GM18517 (cell line): Measurements from ENCODE around the gene OR6P1.

Experiments
- ATAC-seq: cut with Tn5 transposase; IDR thresholded peaks from one replicate; pipeline ENCODE4 v1.9.1; 2021; ENCODE audit warnings: mild to moderate bottlenecking, moderate library complexity; ENCODE audit not compliant: unreplicated experiment

Gene OR6P1, protein sequence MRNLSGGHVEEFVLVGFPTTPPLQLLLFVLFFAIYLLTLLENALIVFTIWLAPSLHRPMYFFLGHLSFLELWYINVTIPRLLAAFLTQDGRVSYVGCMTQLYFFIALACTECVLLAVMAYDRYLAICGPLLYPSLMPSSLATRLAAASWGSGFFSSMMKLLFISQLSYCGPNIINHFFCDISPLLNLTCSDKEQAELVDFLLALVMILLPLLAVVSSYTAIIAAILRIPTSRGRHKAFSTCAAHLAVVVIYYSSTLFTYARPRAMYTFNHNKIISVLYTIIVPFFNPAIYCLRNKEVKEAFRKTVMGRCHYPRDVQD

DNA sequence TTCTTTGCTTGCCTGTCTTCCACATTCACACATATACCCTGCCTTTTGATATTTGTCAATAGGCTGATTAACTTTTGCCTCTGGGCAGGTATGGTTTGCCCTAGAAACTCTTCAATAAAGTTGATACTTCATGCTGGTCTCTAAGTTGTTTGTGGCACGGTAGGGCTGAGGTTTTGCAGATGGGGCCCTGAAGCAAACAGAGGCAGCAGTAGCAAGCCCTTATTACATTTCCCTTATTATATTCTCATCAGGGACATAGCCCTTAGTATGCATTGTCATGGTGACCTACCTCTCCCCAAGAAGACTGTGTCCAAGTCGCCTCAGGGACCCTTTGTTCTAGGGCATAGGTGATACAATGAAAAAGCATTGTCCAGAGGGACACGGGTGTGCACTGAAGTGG is at the start of gene OR6P1:
Gene OR6P1 (minus strand): TSS at position 101 of the 400 bp plus-strand sequence. CDS start 6,976 bp downstream, outside the sequence.
- no peak for ATAC-seq

- ATAC-seq = no peak
These were observed 43.4 kb upstream of the OR6P1 start for GRCh38 chr1:158613764-158614163.

- no peak for ATAC-seq
These were observed 41.5 kb upstream of the OR6P1 start for GRCh38 chr1:158611916-158612315.

DNA sequence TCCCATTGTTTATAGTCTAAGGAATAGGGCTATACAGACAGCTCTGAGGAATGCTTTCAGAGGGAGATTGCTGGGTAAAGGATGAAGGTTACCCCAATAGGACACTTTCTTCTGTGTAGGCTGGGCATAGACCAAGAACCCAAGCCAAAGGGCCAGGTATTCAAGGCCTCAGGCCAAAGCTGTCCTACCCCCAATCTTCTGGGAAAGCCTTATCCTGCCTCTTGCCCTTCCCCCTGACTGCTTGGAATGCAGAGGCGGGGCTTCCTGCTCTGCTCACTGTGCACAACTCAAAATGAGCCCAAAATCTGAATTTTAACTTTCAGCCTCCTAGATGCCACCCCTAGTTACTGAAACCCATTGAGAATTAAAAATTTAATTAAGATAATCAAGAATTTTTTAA is 36.9 kb upstream of the OR6P1 start:
- ATAC-seq = no peak

GRCh38 chr1:158604968-158605367 is 34.6 kb upstream of the OR6P1 start, which contains the start of gene OR10Z1:
Gene OR10Z1, plus strand, starts transcription at chr1:158605268. Its CDS starts 1,171 bp downstream, at chr1:158606439.
- no peak for ATAC-seq

GRCh38 chr1:158600735-158601134 is 30.4 kb upstream of the OR6P1 start:
- no peak for ATAC-seq

DNA sequence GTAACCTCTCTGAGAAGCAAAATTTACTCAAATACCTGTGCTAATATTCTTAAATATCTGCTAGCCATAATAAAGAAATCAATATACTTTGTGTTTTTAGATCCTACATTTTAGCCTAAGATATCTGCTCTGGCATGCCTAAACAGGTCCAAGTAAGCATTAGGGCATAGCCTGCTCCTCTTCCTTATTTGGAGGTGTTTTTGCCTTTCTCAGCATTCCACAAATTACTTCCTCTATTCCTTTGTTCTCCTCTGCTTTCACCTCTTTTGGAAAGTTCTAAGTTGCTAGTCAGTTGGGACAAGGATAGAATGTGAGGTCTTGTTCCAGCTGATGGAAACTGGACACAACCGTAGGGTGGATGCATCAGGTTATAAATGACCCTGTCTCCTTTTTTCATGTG is 16.6 kb upstream of the OR6P1 start:
- no peak for ATAC-seq

- ATAC-seq = no peak
These were observed 13.6 kb upstream of the OR6P1 start for GRCh38 chr1:158583962-158584361.

- no peak for ATAC-seq
These were observed 9.4 kb upstream of the OR6P1 start, which contains the start of gene OR10X1 for GRCh38 chr1:158579733-158580132. Gene OR10X1, minus strand, starts transcription at chr1:158579899. Its CDS starts 0 bp downstream, at chr1:158579899.

- no peak for ATAC-seq
These were observed 7.2 kb upstream of the OR6P1 start for GRCh38 chr1:158577561-158577960.

DNA sequence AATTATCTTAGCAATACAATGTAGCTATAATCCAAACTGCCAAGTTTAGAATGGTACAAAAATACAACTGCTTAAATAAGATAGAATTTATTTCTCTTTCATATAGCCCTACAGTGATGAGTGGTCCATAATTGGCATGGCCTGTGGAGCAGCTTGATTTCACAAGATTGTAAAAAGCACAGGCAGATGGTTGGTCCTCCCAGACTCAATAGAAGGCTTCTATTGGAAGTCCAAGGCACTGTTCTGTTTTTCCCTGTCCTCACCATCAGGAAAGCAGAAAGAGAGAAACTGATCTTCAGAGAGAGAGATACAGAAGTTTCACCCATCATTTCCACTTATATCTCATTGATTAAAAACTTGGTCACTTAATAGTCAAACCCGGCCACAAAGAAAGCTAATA is 1.8 kb upstream of the OR6P1 start:
- ATAC-seq = no peak

GRCh38 chr1:158564608-158565007 is 5.8 kb downstream of the OR6P1 start:
- ATAC-seq = no peak

- ATAC-seq = no peak
These were observed 6.5 kb downstream of the OR6P1 start for GRCh38 chr1:158563853-158564252.

- ATAC-seq = no peak
These were observed 10.7 kb downstream of the OR6P1 start for GRCh38 chr1:158559696-158560095.

DNA sequence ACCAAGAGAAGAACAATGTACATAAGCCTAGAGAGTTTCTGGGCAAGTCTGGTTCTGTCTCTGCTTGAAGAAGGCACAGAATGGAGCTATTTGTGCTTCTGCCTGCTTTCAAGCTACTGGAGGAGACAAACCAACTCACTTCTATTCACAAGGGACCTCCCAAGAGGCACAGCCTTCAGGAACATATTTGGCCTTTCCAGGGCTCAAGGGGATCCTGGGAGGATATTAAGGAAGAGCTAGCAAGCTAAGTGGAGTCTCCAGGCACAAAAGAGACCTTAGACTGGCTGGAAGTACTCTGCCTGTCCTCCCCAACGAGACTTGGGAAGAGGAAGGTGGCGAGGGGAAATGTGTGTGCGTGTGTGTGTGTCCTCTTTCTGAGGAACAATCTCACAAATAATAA is 16.0 kb downstream of the OR6P1 start, which contains the start of gene OR6Y1:
Gene OR6Y1 (minus strand): TSS at position 54 of the 400 bp plus-strand sequence. CDS start 6,300 bp downstream, outside the sequence.
- no peak for ATAC-seq

DNA sequence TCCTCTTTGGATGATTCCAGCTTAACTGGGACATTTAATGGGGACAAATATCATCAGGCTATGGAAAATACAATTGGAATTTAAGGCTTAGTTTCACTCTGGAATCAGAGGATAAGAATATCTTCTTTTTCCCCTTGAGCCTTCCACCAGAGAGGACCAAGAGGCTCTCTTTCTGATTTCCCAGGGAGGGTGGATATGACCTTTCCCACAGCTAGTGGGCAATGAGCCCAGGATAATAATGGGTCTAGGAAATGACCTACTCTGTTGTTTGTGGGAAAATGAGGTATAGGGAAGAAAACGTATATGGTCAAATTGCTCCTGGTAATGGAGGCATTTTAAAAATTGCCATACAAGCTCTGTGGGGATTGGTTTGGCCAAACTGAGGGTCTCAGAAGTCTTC is 18.1 kb downstream of the OR6P1 start:
- no peak for ATAC-seq

DNA sequence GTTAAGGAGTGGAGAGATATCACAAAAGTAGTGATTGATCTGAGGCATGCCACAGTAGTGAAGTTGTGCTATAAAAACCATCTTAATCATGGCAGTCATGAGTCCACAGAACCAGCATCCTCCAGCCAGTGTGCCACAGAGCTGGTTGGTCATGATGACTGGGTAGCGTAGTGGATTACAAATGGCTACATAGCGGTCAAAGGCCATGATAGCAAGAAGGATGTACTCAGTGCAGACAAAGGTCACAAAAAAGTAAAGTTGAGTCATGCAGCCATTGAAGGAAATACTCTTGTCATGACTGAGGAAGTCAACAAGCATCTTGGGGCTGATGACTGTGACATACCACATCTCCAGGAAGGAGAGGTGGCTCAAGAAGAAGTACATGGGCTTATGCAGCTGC is 22.8 kb downstream of the OR6P1 start:
- no peak for ATAC-seq

- no peak for ATAC-seq
These were observed 32.8 kb downstream of the OR6P1 start for GRCh38 chr1:158537609-158538008.

GRCh38 chr1:158534496-158534895 is 35.9 kb downstream of the OR6P1 start:
- no peak for ATAC-seq

GRCh38 chr1:158527190-158527815 is 43.1 kb downstream of the OR6P1 start:
- no peak for ATAC-seq

- no peak for ATAC-seq
These were observed 48.7 kb downstream of the OR6P1 start for GRCh38 chr1:158521666-158522058.

GRCh38 chr1:158520955-158521665 is 49.3 kb downstream of the OR6P1 start:
- no peak for ATAC-seq
